PC-9 (cell line): ENCODE results near the gene DRD1. TPM values are rescaled to one million over a fixed set of nuclear protein-coding genes. Genes with fewer than 3 reads are reported as not detected.

Experiments used
- BruUV-seq: library from RNA; stranded (reverse); fragments of 400-500 nt; replicated peaks from 2 replicates; lab custom pipeline; 2021; lab: Mats Ljungman, UMichigan
- CTCF ChIA-PET: fragments of 300-600 bp; sonication (Branson Sonifier 250); formaldehyde crosslinking; loops from one replicate; lab custom pipeline; 2022; ENCODE audit warnings: antibody characterized with exemption; lab: Charles Lee
- POLR2A ChIA-PET: fragments of 300-600 bp; sonication (Branson Sonifier 250); formaldehyde crosslinking; loops from one replicate; lab custom pipeline; 2022; ENCODE audit warnings: antibody characterized with exemption; ENCODE audit not compliant: unreplicated experiment; lab: Charles Lee
- DNase-seq, 2 experiments: peaks; one replicate each; pipeline versions ENCODE4 v3.0.0 to v3.0.0-alpha.2; 2015 to 2022; ENCODE audit warnings: mixed read lengths in 1 of 2
- H2AFZ ChIP-seq: fragments of 200-600 bp; sonication (generic); 2 replicates; pipeline ENCODE4 v1.8.1; 2017; ENCODE audit warnings: antibody characterized with exemption
- H3F3A ChIP-seq: fragments of 200-600 bp; sonication (generic); 2 replicates; pipeline ENCODE4 v1.8.1; 2017; ENCODE audit warnings: antibody characterized with exemption, mild to moderate bottlenecking, low read depth; ENCODE audit not compliant: insufficient read depth
- H3K27ac ChIP-seq: fragments of 200-600 bp; sonication (generic); 2 replicates; pipeline ENCODE4 v1.6.1; 2016; ENCODE audit warnings: mixed run types
- H3K27me3 ChIP-seq: fragments of 200-600 bp; sonication (generic); 2 replicates; pipeline ENCODE4 v1.6.1; 2016; ENCODE audit warnings: low read depth, mixed run types; ENCODE audit not compliant: insufficient read depth
- H3K36me3 ChIP-seq: fragments of 200-600 bp; sonication (generic); 2 replicates; pipeline ENCODE4 v1.6.1; 2016; ENCODE audit warnings: low read depth, mixed run types
- H3K4me1 ChIP-seq: fragments of 200-600 bp; sonication (generic); replicated peaks from 2 replicates; pipeline ENCODE4 v1.6.1; 2016; ENCODE audit warnings: mixed run types; ENCODE audit not compliant: insufficient read depth
- H3K4me2 ChIP-seq: fragments of 200-600 bp; sonication (generic); 2 replicates; pipeline ENCODE4 v1.6.1; 2017; ENCODE audit warnings: mixed run types
- H3K4me3 ChIP-seq: fragments of 200-600 bp; sonication (generic); 2 replicates; pipeline ENCODE4 v1.6.1; 2016; ENCODE audit warnings: mixed run types
- H3K79me2 ChIP-seq: fragments of 200-600 bp; sonication (generic); 2 replicates; pipeline ENCODE4 v1.6.1; 2017; ENCODE audit warnings: low read depth, mixed run types
- H3K9me2 ChIP-seq: fragments of 200-600 bp; sonication (generic); 2 replicates; pipeline ENCODE4 v1.8.1; 2017; ENCODE audit warnings: mild to moderate bottlenecking; ENCODE audit not compliant: insufficient read depth
- H3K9me3 ChIP-seq: fragments of 200-600 bp; sonication (generic); 2 replicates; pipeline ENCODE4 v1.8.1; 2016; ENCODE audit warnings: low read depth; ENCODE audit not compliant: insufficient read depth
- H4K20me1 ChIP-seq: fragments of 200-600 bp; sonication (generic); 2 replicates; pipeline ENCODE4 v1.8.1; 2017; ENCODE audit not compliant: insufficient read depth
- CTCF ChIP-seq: fragments of 200-600 bp; sonication (generic); conservative IDR thresholded peaks from 2 replicates; pipeline ENCODE4 v1.6.1; 2017; ENCODE audit warnings: mixed run types, antibody characterized with exemption, mild to moderate bottlenecking, moderate library complexity
- EZH2 ChIP-seq: fragments of 200-600 bp; sonication (generic); IDR thresholded peaks from 2 replicates; pipeline ENCODE4 v1.8.0; 2017; ENCODE audit warnings: antibody characterized with exemption, low read depth
- intact Hi-C: fragments of 100-400 bp; cut with micrococcal nuclease; formaldehyde crosslinking; loops from one replicate; pipeline ENCODE4 v1.10.0; 2022; ENCODE audit not compliant: unreplicated experiment
- total RNA-seq: library from RNA; stranded (reverse); gene quantifications from 2 replicates; pipeline ENCODE4 v1.2.3, GENCODE V29; 2021

Gene DRD1
- total RNA-seq, 1 experiment from 2014 or later, result not detected

GRCh38 chr5:175483337-175483736, 39.4 kb upstream of the DRD1 start:
- no peaks in the 10 kb centered on the region for H3F3A ChIP-seq
- TF ChIP-seq CTCF, result no peak
- TF ChIP-seq EZH2, result no peak
- peaks cover 7% of the 10 kb centered on the region for H3K4me1 ChIP-seq
- H3K9me3 ChIP-seq, result no peaks in the 10 kb centered on the region
- no peak overlapping the region for H3K4me2 ChIP-seq
- peaks cover 27% of the 10 kb centered on the region for H4K20me1 ChIP-seq
- ChIA-PET CTCF (no interaction called here), POLR2A (no interaction called here)
- H2AFZ ChIP-seq, result no peak overlapping the region
- DNase-seq, result no peak
- no peaks in the 10 kb centered on the region for H3K9me2 ChIP-seq
- H3K36me3 ChIP-seq, result no peaks in the 10 kb centered on the region
- no peak overlapping the region for H3K4me3 ChIP-seq
- no peaks in the 10 kb centered on the region for H3K27me3 ChIP-seq
- H3K27ac ChIP-seq, result no peak overlapping the region
- BruUV-seq, result no TSS peak
- intact Hi-C loops, result no loop called here
- H3K79me2 ChIP-seq, result peaks cover 84% of the 10 kb centered on the region

- Histone ChIP-seq H3K9me3 (no peaks in the 10 kb centered on the region), H3K27me3 (peaks cover 23% of the 10 kb centered on the region), H3K79me2 (peaks cover 56% of the 10 kb centered on the region), H4K20me1 (peaks cover 3% of the 10 kb centered on the region; the same call in 1 of the 2 replicates), H3K4me2 (peak overlapping the region; percentile 79), H3K36me3 (no peaks in the 10 kb centered on the region), H3K9me2 (no peaks in the 10 kb centered on the region), H3K4me3 (peak overlapping the region; percentile 98), H3F3A (no peaks in the 10 kb centered on the region), H3K27ac (no peak overlapping the region), H3K4me1 (peaks cover 7% of the 10 kb centered on the region), H2AFZ (peak overlapping the region; percentile 96)
- TF ChIP-seq CTCF, result no peak
- no peak for TF ChIP-seq EZH2
- intact Hi-C loops, result no loop called here
- CTCF ChIA-PET, result no interaction called here
- no peak for DNase-seq
- POLR2A ChIA-PET, result no interaction called here
- BruUV-seq, result TSS peak; percentile 53
Measured at GRCh38 chr5:175479125-175479881, 35.3 kb upstream of the DRD1 start.

DNA sequence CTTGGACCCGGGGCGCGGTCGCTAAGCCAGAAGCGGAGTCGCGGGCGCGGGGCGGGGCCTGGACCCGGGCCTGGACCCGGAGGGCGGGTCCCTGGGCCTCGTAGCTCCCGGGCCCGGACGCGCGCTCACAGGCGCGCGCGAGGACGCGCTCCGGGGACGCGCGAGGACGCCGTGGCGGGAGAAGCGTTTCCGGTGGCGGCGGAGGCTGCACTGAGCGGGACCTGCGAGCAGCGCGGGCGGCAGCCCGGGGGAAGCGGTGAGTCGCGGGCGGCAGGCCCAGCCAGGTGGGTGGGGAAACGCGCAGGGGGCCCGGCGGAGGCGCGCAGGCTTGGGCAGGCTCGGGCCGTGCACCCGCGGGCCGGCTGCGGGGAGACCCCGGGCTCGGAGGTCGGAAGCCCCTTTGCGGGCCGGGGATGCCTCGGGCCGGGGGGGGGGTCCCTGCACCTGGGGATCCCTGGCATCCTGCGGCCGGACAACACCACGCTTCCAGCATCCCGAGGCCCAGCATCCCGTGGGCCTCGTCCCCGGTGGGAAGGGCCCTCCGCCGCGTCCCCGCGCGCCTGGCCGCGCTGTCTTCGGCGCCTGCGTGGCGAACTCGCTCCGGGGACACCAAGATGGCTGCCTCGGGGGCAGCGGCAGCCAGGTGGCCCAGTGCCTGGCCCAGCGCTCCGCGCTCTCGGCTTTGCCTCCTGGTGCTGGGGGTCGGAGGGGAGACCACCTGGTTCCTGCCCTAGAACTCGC, 34.6 kb upstream of the DRD1 start, which contains the start of gene SFXN1:
SFXN1 (plus strand) TSS at position 177 of the 741 bp plus-strand sequence. CDS start 13,544 bp downstream, outside the sequence.
- no peaks in the 10 kb centered on the region for H3K36me3 ChIP-seq
- peak within 1 kb of the TSS; percentile 98 for H3K4me3 ChIP-seq
- H3K9me3 ChIP-seq, result no peaks in the 10 kb centered on the region
- intact Hi-C loops, result no loop called here
- H3K79me2 ChIP-seq, result peaks cover 48% of the 10 kb centered on the region
- BruUV-seq, result no TSS peak
- H2AFZ ChIP-seq, result peak within 1 kb of the TSS; percentile 96
- ChIA-PET POLR2A (interaction anchor here (0.6 to 0.8 kb wide), 3 partner anchors 41 to 1718 kb away, joined by 5 to 9 read pairs (median 6); no protein-coding TSS in a partner anchor), CTCF (no interaction called here)
- TF ChIP-seq CTCF (no peak), EZH2 (no peak)
- no peak within 1 kb of the TSS for H3K27ac ChIP-seq
- H3K4me2 ChIP-seq, result peak within 1 kb of the TSS; percentile 79
- no peaks in the 10 kb centered on the region for H3K9me2 ChIP-seq
- peaks cover 31% of the 10 kb centered on the region for H3K27me3 ChIP-seq
- peak in 1 of 2 experiments; percentile 76 for DNase-seq
- no peaks in the 10 kb centered on the region for H3F3A ChIP-seq
- peaks cover 7% of the 10 kb centered on the region for H3K4me1 ChIP-seq
- peaks cover 3% of the 10 kb centered on the region; the same call in 1 of the 2 replicates for H4K20me1 ChIP-seq
